B cell (primary cell): ENCODE results near the gene LUC7L. TPM values are rescaled to one million over a fixed set of nuclear protein-coding genes. Genes with fewer than 3 reads are reported as not detected.
"Not testable (repeated sequence)": the region's sequence is repeated elsewhere in the genome, so short reads cannot be mapped to it uniquely, and the experiment has no call there.

Experiments
- ATAC-seq: fragments of 200-7000 bp; cut with Tn5 transposase; one replicate; pipeline ENCODE4 v1.10.0; 2021; ENCODE audit warnings: low read depth, mild to moderate bottlenecking, moderate number of reproducible peaks, moderate library complexity
- CTCF ChIA-PET: fragments of 350-600 bp; sonication (Branson Sonifier 250); formaldehyde crosslinking; loops from one replicate; lab custom pipeline; 2021; ENCODE audit warnings: antibody characterized with exemption, inconsistent platforms; lab: Charles Lee
- POLR2A ChIA-PET: fragments of 350-600 bp; sonication (Branson Sonifier 250); formaldehyde crosslinking; loops from one replicate; lab custom pipeline; 2021; ENCODE audit warnings: antibody characterized with exemption; lab: Charles Lee
- DNase-seq: peaks from one replicate; pipeline ENCODE4 v3.0.0; 2013
- H2AFZ ChIP-seq: 2 replicates; pipeline ENCODE4 v1.6.1; 2012; ENCODE audit warnings: mild to moderate bottlenecking, low read depth, low read length; ENCODE audit not compliant: insufficient read depth, poor library complexity, severe bottlenecking
- H3K27ac ChIP-seq, 2 donors: 1 replicate in 1 of 2; 2 replicates in 1 of 2; pipeline ENCODE4 v1.5.1; 2012 to 2013; ENCODE audit warnings: low read length in 2 of 2, mild to moderate bottlenecking in 2 of 2, moderate library complexity in 1 of 2
- H3K27me3 ChIP-seq, 4 experiments: fragments of 200-600 bp in 1 of 4; sonication (generic) in 1 of 4; replicated peaks in 1 of 4; 1 replicate in 2 of 4; 2 replicates in 2 of 4; pipeline versions ENCODE4 v1.6.1 to v1.7.0; 2013 to 2016; ENCODE audit warnings: low read length in 3 of 4, mild to moderate bottlenecking in 2 of 4, mixed read lengths in 1 of 4, moderate library complexity in 1 of 4; ENCODE audit not compliant: insufficient read depth in 4 of 4, control insufficient read depth in 3 of 4; ENCODE audit errors: control extremely low read depth in 1 of 4
- H3K36me3 ChIP-seq, 2 experiments: replicated peaks in 1 of 2; 1 replicate in 1 of 2; 2 replicates in 1 of 2; pipeline versions ENCODE4 v1.6.1 to v1.7.1; 2013; ENCODE audit warnings: low read length in 1 of 2; ENCODE audit not compliant: insufficient read depth in 2 of 2, control insufficient read depth in 1 of 2; ENCODE audit errors: control extremely low read depth in 1 of 2, extremely low read depth in 1 of 2
- H3K4me1 ChIP-seq, 2 donors: fragments of 200-600 bp in 1 of 2; sonication (generic) in 1 of 2; 1 replicate in 1 of 2; 2 replicates in 1 of 2; pipeline versions ENCODE4 v1.5.1 to v1.6.1; 2013 to 2017; ENCODE audit warnings: low read length in 2 of 2; ENCODE audit not compliant: control insufficient read depth in 2 of 2, insufficient read depth in 2 of 2
- H3K4me2 ChIP-seq: replicated peaks from 2 replicates; pipeline ENCODE3; 2012; ENCODE audit warnings: mild to moderate bottlenecking, low read depth, low read length; ENCODE audit not compliant: poor library complexity, severe bottlenecking
- H3K4me3 ChIP-seq, 5 experiments: fragments of 200-600 bp in 1 of 5; sonication (generic) in 1 of 5; 1 replicate in 3 of 5; 2 replicates in 2 of 5; pipeline versions ENCODE4 v1.5.1 to v1.7.0; 2011 to 2016; ENCODE audit warnings: low read length in 4 of 5, mild to moderate bottlenecking in 4 of 5, low read depth in 2 of 5, control low read depth in 1 of 5, moderate library complexity in 1 of 5; ENCODE audit not compliant: insufficient read depth in 1 of 5; ENCODE audit errors: control extremely low read depth in 1 of 5, extremely low read depth in 1 of 5
- H3K79me2 ChIP-seq: fragments of 200-600 bp; sonication (generic); one replicate; pipeline ENCODE4 v1.6.0; 2016; ENCODE audit warnings: low read length; ENCODE audit not compliant: control insufficient read depth, insufficient read depth
- H3K9ac ChIP-seq: fragments of 200-600 bp; sonication (generic); 2 replicates; pipeline ENCODE4 v1.6.1; 2017; ENCODE audit warnings: mild to moderate bottlenecking, low read length, moderate library complexity
- H3K9me3 ChIP-seq, 3 donors: one replicate each; pipeline versions ENCODE4 v1.6.1 to v1.7.1; 2013; ENCODE audit warnings: low read length in 2 of 3; ENCODE audit not compliant: control insufficient read depth in 2 of 3, insufficient read depth in 1 of 3; ENCODE audit errors: control extremely low read depth in 1 of 3
- H4K20me1 ChIP-seq: 2 replicates; pipeline ENCODE4 v1.6.0; 2012; ENCODE audit warnings: mild to moderate bottlenecking, low read length; ENCODE audit not compliant: insufficient read depth, control insufficient read depth, poor library complexity, severe bottlenecking
- H3K27ac Mint-ChIP-seq: one replicate; pipeline ENCODE4 v1.8.0; 2021; ENCODE audit warnings: mixed read lengths
- H3K27me3 Mint-ChIP-seq: one replicate; pipeline ENCODE4 v1.8.0; 2021; ENCODE audit warnings: mixed read lengths
- H3K4me1 Mint-ChIP-seq: one replicate; pipeline ENCODE4 v1.8.0; 2021; ENCODE audit warnings: mixed read lengths
- H3K4me3 Mint-ChIP-seq: one replicate; pipeline ENCODE4 v1.8.0; 2021; ENCODE audit warnings: mixed read lengths
- H3K9me3 Mint-ChIP-seq: one replicate; pipeline ENCODE4 v1.8.0; 2022; ENCODE audit warnings: mixed read lengths; ENCODE audit not compliant: insufficient read depth
- EZH2 ChIP-seq: IDR thresholded peaks from 2 replicates; pipeline ENCODE4 v1.6.1; 2012; ENCODE audit warnings: borderline replicate concordance, low read depth, mild to moderate bottlenecking, moderate library complexity, low read length; ENCODE audit not compliant: insufficient read depth, poor library complexity, severe bottlenecking
- WGBS: methylation state at CpG from one replicate; pipeline ENCODE4 v1.1.5; 2013; ENCODE audit warnings: missing lambda C conversion rate; ENCODE audit not compliant: insufficient coverage; 5-methylcytosine and 5-hydroxymethylcytosine counted together
- intact Hi-C: fragments of 100-400 bp; cut with micrococcal nuclease; formaldehyde crosslinking; loops from one replicate; pipeline ENCODE4 v1.10.0; 2022
- polyA plus RNA-seq: library from polyadenylated mRNA; depleted of rRNA; stranded (reverse); fragments of >200 nt; gene quantifications from 2 replicates; pipeline ENCODE4 v1.2.3, GENCODE V29; 2012
- total RNA-seq, 2 donors: library from RNA; stranded (reverse); fragments of 120-200 nt in 1 of 2; gene quantifications; 1 replicate in 1 of 2; 2 replicates in 1 of 2; pipeline versions ENCODE4 v1.2.3 to v1.2.4, GENCODE V29; 2013 to 2022
- TF ChIP-seq, protein P1 (sequence below): fragments of 200-600 bp; IDR thresholded peaks from one replicate; pipeline ENCODE4 v1.8.0; 2022; ENCODE audit warnings: antibody characterized with exemption, mild to moderate bottlenecking

Gene LUC7L
- total and polyA plus RNA-seq, 2 donors (not counting 1 experiment from before 2014, with no cell fraction given), result 148 to 181 TPM

DNA sequence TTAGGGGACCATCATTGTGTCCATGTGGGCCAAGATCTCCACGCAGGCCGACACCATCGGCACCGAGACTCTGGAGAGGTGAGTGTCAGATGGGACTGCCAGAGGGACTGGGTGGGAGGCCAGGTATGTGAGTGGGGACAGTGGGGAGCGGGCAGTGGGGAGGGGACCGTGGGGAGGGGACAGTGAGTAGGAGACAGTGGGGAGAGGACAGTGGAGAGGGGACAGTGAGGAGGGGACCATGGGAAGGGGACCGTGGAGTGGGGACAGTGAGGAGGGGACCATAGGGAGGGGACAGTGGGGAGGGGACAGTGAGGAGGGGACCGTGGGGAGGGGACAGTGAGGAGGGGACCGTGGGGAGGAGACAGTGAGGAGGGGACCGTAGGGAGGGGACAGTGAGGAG, 66.1 kb downstream of the LUC7L start:
- DNase-seq, H2AFZ ChIP-seq, H4K20me1 ChIP-seq, H3K4me3 Mint-ChIP-seq, intact Hi-C loops, H3K9me3 Mint-ChIP-seq, ATAC-seq, H3K4me3 ChIP-seq, CTCF ChIA-PET, H3K27ac Mint-ChIP-seq, H3K4me2 ChIP-seq, H3K27ac ChIP-seq, H3K79me2 ChIP-seq, H3K36me3 ChIP-seq, H3K9ac ChIP-seq, POLR2A ChIA-PET: not testable (repeated sequence)
- H3K4me1 ChIP-seq, result peaks cover 18 to 23% of the 10 kb centered on the region in 2 donors
- peaks cover 0 to 44% (median 16%) of the 10 kb centered on the region in 4 experiments for H3K27me3 ChIP-seq
- H3K9me3 ChIP-seq, result peaks cover 0 to 13% (median 0%) of the 10 kb centered on the region in 3 donors
- peaks cover 41% of the 10 kb centered on the region for H3K27me3 Mint-ChIP-seq
- H3K4me1 Mint-ChIP-seq, result peaks cover 15% of the 10 kb centered on the region
- 100% methylated on average over 4 of the region's 10 CpGs for WGBS

GRCh38 chr16:162271-162991, 66.8 kb downstream of the LUC7L start:
- Histone ChIP-seq H3K27ac (no peak overlapping the region), H3K9me3 (peaks cover 0 to 13% (median 0%) of the 10 kb centered on the region in 3 donors), H3K36me3 (no peaks in the 10 kb centered on the region), H3K4me1 (peaks cover 18 to 23% of the 10 kb centered on the region in 2 donors), H4K20me1 (no peaks in the 10 kb centered on the region), H3K79me2 (no peaks in the 10 kb centered on the region), H3K4me2 (no peak overlapping the region), H3K4me3 (no peak overlapping the region), H3K27me3 (peaks cover 0 to 36% (median 16%) of the 10 kb centered on the region in 4 experiments), H3K9ac (no peak overlapping the region), H2AFZ (no peak overlapping the region)
- no peak for TF ChIP-seq EZH2
- TF ChIP-seq, protein P1, sequence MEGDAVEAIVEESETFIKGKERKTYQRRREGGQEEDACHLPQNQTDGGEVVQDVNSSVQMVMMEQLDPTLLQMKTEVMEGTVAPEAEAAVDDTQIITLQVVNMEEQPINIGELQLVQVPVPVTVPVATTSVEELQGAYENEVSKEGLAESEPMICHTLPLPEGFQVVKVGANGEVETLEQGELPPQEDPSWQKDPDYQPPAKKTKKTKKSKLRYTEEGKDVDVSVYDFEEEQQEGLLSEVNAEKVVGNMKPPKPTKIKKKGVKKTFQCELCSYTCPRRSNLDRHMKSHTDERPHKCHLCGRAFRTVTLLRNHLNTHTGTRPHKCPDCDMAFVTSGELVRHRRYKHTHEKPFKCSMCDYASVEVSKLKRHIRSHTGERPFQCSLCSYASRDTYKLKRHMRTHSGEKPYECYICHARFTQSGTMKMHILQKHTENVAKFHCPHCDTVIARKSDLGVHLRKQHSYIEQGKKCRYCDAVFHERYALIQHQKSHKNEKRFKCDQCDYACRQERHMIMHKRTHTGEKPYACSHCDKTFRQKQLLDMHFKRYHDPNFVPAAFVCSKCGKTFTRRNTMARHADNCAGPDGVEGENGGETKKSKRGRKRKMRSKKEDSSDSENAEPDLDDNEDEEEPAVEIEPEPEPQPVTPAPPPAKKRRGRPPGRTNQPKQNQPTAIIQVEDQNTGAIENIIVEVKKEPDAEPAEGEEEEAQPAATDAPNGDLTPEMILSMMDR, result no peak
- no peaks in the 10 kb centered on the region for H3K9me3 Mint-ChIP-seq
- no peak for ATAC-seq
- H3K27me3 Mint-ChIP-seq, result peaks cover 45% of the 10 kb centered on the region
- DNase-seq, result no peak
- POLR2A ChIA-PET, result no interaction called here
- H3K4me1 Mint-ChIP-seq, result peaks cover 15% of the 10 kb centered on the region
- 96% methylated on average over 8 of the region's 13 CpGs for WGBS
- H3K4me3 Mint-ChIP-seq, result peak overlapping the region; percentile 1
- CTCF ChIA-PET, result interaction anchor here (0.6 kb wide), 1 partner anchor 27 kb away, joined by 4 read pairs; no protein-coding TSS in a partner anchor
- intact Hi-C loops, result loop anchor here (1.0 kb wide), 1 partner anchor 9 kb away; no protein-coding TSS in a partner anchor
- H3K27ac Mint-ChIP-seq, result no peak overlapping the region
